A549 (cell line): ENCODE measurements around the gene CLEC6A.

Source experiments
- CHD4 ChIP-seq: fragments of 200-600 bp; sonication (generic); IDR thresholded peaks from 2 replicates; pipeline ENCODE4 v1.6.1; 2016; ENCODE audit warnings: antibody characterized with exemption, mild to moderate bottlenecking, borderline replicate concordance
- CTCF ChIP-seq: fragments of >200 bp; sonication (Bioruptor Twin); formaldehyde crosslinking; IDR thresholded peaks from 3 replicates; pipeline ENCODE4 v1.5.1; 2016
- ELK1 ChIP-seq: fragments of 150-350 bp; IDR thresholded peaks from 2 replicates; pipeline ENCODE4 v1.6.1; 2014; ENCODE audit warnings: low read depth, mild to moderate bottlenecking, low read length
- KDM5A ChIP-seq: fragments of 200-600 bp; sonication (generic); IDR thresholded peaks from 2 replicates; pipeline ENCODE4 v1.6.1; 2016; ENCODE audit warnings: antibody characterized with exemption, mild to moderate bottlenecking
- MAX ChIP-seq: IDR thresholded peaks from 2 replicates; pipeline ENCODE4 v1.6.1; 2012
- MYC ChIP-seq: IDR thresholded peaks from 2 replicates; pipeline ENCODE4 v1.6.1; 2012; ENCODE audit warnings: mild to moderate bottlenecking, inconsistent platforms, low read length, improper control_type of control experiment, borderline replicate concordance
- PHF8 ChIP-seq: fragments of 200-600 bp; sonication (generic); IDR thresholded peaks from 2 replicates; pipeline ENCODE4 v1.6.1; 2016; ENCODE audit warnings: low read depth, mild to moderate bottlenecking, antibody characterized with exemption, moderate library complexity, borderline replicate concordance
- POLR2A ChIP-seq: IDR thresholded peaks from 2 replicates; pipeline ENCODE4 v1.6.1; 2012; ENCODE audit warnings: mild to moderate bottlenecking, low read length
- RARB ChIP-seq: fragments of 250-450 bp; sonication (Bioruptor Pico); IDR thresholded peaks from 2 replicates; pipeline ENCODE4 v1.8.0; 2021; ENCODE audit warnings: mild to moderate bottlenecking, moderate library complexity
- RCOR1 ChIP-seq: fragments of 150-350 bp; IDR thresholded peaks from 2 replicates; pipeline ENCODE4 v1.6.1; 2014; ENCODE audit warnings: antibody characterized with exemption, low read length, low read depth
- TP53 ChIP-seq: fragments of 250-450 bp; sonication (Bioruptor Pico); IDR thresholded peaks from 2 replicates; pipeline ENCODE4 v1.5.0; 2021; ENCODE audit warnings: mild to moderate bottlenecking, moderate library complexity

- TF ChIP-seq MAX (no peak), CTCF (no peak), RARB (no peak), RCOR1 (no peak), PHF8 (no peak), TP53 (CRISPR knock-in tag) (no peak), MYC (no peak), KDM5A (no peak), CHD4 (no peak), POLR2A (no peak), ELK1 (no peak)
These were observed at the start of gene CLEC6A for GRCh38 chr12:8455727-8456360.
